ENCODE measurements around the gene IFI16.
"Not testable (repeated sequence)": the region's sequence is repeated elsewhere in the genome, so short reads cannot be mapped to it uniquely, and the experiment has no call there.

The IFI16 gene

GRCh38 chr1:159009704-159010361, at the start of gene IFI16:
Gene IFI16 (plus strand): TSS chr1:159009907. CDS start chr1:159014681, 4,774 bp downstream.
- peak; percentile 60 for DNase-seq

GRCh38 chr1:158961178-158961577, 48.5 kb upstream of the IFI16 start:
- no peak for DNase-seq

- DNase-seq: no peak
Observed at GRCh38 chr1:158962983-158963382, 46.7 kb upstream of the IFI16 start.

- no peak for DNase-seq
Observed at GRCh38 chr1:158969166-158969565, 40.5 kb upstream of the IFI16 start.

- DNase-seq: no peak
Observed at GRCh38 chr1:158969855-158970254, 39.9 kb upstream of the IFI16 start.

DNA sequence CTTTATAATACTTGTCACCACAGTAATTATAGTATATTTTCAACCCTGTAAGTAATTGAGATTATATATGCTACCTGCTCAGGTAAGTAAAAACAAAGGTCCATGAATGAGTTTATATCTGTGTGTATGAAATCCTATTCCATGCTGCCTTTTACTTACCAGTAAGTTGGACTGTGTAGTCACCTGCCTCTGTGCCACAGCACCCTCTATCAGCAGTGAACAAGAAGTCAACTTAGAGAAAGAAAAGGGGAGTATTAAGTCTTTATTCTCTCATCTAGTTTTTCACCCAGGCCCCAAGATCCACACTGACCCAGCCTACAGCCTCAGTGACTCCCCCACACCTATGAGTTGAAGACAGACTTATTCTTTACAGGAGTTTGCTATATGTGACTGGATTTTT, 36.9 kb upstream of the IFI16 start:
- DNase-seq: no peak

GRCh38 chr1:158976219-158976618, 33.5 kb upstream of the IFI16 start:
- no peak for DNase-seq

GRCh38 chr1:158978730-158979129, 31.0 kb upstream of the IFI16 start:
- DNase-seq: no peak

GRCh38 chr1:158979229-158979628, 30.5 kb upstream of the IFI16 start:
- no peak for DNase-seq

DNA sequence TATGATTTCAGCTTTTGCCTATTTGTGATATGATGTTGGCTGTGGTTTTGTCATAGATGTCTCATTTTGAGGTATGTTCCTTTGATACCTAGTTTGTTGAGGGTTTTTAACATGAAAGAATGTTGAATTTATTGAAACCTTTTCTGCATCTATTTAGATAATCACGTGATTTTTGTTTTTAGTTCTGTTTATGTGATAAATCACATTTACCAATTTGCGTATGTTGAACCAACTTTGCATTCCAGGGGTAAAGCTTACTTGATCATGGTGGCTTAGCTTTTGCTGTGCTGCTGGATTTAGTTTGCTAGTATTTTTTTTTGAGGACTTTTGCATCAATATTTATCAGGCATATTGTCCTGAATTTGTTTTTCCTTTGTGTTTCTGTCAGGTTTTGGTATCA, 26.5 kb upstream of the IFI16 start:
- DNase-seq: no peak

DNA sequence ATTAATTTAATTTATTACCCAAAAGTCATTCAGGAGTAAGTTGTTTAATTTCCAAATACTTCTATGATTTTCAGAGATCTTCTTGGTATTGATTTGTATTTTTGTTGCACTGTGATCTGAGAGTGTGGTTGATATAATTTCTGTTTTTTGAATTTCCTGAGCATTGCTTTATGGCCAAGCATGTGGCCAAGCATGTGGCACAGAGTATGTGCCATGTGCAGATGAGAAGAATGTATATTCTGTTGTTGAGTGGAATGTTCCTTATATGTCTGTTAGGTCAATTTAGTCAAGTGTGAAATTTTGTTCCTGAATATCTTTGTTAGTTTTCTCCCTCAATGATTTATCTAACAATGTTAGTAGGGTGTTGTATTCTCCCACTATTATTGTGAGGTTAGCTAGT, 25.3 kb upstream of the IFI16 start:
- DNase-seq: no peak

- no peak for DNase-seq
Observed at GRCh38 chr1:158989424-158989823, 20.3 kb upstream of the IFI16 start.

GRCh38 chr1:158992787-158993312, 16.9 kb upstream of the IFI16 start:
- DNase-seq: no peak

DNA sequence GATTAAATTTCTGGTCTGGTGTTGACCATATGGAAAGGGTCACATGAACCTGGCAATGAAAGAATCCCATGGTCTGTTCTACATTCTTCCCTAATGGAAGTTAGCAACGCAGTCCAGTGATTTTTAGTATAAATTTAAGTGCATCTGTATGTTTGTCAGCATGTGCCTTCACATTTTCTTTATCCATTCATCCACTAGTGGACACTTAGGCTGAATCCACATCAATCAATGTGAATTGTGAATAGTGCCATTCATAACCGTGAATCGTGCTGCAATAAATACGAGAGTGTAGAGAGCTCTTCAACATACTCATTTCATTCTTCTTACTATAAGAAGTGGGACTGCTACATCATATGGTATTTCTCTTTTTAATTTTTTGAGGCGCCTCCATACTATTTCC, 12.7 kb upstream of the IFI16 start:
- DNase-seq: no peak

DNA sequence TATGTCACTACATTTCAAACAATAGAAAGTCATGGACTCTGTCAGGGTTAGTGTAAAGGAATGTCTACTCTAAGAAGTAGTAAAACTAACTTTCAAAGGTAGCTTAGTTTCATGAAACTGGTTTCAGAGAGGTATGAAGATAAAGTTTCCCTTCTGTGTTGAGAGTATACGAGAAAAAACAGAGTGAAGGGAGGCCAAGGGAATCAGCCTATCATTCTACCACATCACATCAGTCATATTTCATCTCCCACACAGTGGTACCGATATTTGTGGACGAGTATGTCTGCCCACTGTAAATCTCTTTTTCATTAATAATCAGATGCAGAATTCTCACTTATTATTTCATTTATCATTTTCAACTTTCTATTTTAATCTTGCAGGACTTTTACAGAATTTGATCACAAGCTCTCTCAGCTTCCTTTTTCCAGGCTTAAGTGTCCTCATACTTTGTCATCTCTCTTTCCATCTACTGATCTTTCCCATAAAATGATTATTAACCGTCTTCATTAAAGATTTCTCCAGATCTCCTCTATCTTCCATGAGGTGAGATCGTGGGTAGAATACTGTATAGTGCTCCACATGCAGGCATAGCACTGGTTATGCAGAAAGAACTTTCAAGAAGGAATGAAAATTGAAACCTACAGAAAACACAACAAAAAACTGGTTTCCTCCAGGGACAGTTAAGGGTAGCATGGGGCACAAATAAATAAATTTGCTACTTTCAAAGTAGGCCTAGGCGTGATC, 11.5 kb upstream of the IFI16 start:
- DNase-seq: no peak

DNA sequence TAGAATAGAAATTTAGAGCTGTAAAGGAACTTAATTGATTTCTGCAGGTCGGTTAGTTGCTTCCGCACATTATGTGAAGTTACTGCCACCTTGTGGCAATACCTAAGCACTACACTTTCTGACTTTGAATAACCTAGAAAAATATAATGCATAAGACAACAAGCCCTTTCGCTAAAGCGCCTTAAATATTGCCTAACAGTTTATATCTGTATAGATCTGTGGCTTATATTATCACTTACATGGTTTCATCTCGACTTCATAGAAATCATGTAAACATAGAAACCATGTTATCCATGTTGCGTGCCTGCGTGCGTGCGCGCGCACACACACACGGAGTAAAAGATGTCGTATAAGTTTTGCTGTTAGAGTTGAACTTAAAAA, 10.9 kb upstream of the IFI16 start:
- peak; percentile 63 for DNase-seq

GRCh38 chr1:158999316-159000069, 10.2 kb upstream of the IFI16 start:
- DNase-seq: peak; percentile 78

GRCh38 chr1:159000070-159000409, 9.7 kb upstream of the IFI16 start:
- no peak for DNase-seq

DNA sequence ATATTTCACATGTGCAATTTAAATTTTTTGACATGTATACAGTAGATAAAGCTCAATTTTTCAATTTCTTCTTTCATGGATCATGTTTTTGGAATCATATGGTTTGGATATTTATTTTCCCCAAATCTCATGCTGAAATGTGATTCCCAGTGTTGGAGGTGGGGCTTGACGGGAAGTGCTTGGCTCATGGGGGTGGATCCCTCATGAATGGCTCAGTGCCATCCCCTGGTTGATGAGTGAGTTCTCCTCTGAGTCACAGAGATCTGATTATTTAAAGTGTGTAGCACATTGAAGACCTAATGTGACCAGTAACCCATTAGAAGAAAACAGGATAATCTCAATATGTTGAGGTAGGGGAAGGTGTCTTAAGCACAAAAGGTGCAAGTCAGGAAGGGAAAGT, 9.1 kb upstream of the IFI16 start:
- DNase-seq: peak; percentile 82

- no peak for DNase-seq
Observed at GRCh38 chr1:159005161-159005560, 4.5 kb upstream of the IFI16 start.

DNA sequence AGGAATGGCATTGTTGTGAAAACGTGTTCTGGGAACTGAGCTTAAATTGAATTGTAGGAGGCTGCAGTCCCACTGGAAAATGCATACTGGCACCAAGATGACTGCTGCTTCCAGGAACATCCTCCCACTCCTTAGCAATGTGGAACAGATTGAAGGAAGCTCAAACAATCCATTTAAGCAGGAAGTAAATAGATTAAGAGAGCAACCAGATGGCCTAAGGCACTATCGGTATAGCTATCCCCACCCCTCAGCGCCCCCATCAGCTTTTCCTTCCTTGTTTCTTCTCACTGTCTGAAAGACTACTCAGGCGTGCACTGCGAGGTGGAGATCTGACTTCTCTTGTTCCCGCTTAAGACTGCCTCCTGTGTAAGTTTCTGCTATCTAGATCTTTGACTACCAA, 4.0 kb upstream of the IFI16 start:
- DNase-seq: peak; percentile 44

DNA sequence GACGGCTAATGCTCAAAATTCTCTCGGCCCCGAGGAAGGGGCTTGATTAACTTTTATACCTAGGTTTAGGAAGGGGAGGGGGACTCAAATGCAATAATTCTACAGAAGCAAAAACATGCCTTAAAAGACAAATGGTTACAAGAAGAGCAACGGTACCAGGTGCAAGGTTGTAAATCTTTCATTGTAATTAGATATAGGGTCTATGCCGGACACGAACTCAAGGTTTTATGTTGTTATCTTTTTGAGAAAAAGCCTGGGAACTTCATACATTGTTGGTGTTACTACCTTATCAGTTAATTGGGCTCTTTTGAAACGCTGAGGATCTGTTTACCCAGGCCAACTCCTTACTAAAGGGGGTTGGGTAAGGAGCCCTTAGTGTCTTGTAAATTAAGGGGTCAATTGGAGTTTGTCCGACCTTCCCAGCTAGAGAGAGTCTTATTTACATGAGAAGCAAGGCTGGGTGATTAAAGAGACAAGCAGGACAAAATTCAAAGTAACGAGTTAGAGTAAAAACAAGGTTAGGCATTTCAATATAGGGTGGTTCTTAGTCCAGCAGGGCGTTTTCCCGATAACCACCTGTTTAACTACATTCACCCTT, 3.4 kb upstream of the IFI16 start:
- not testable (repeated sequence) for DNase-seq

- no peak for DNase-seq
Observed at GRCh38 chr1:159007726-159008125, 2.0 kb upstream of the IFI16 start.

Data from femur (tissue), 1 donor.